H1 (cell line): ENCODE results near the gene CAPN1. TPM values are rescaled to one million over a fixed set of nuclear protein-coding genes. Genes with fewer than 3 reads are reported as not detected.

Source experiments
- CTCF ChIA-PET: fragments of 300-600 bp; sonication (Branson Sonifier 250); formaldehyde crosslinking; loops from one replicate; lab custom pipeline; 2021; ENCODE audit not compliant: partially characterized antibody; lab: Charles Lee
- POLR2A ChIA-PET: fragments of 300-600 bp; sonication (Branson Sonifier 250); formaldehyde crosslinking; loops from one replicate; lab custom pipeline; 2021; ENCODE audit warnings: inconsistent platforms; ENCODE audit not compliant: partially characterized antibody; lab: Charles Lee
- DNase-seq, 2 experiments: peaks; one replicate each; pipeline versions ENCODE4 v3.0.0 to v3.0.0-alpha.2; 2010 to 2022; ENCODE audit warnings: low spot score in 2 of 2, low read depth in 1 of 2, mixed read lengths in 1 of 2
- FAIRE-seq: peaks from 2 replicates; lab custom pipeline; 2011; peaks lifted over from hg19 to GRCh38; lab: Jason Lieb, UNC
- H2AFZ ChIP-seq: 2 replicates; pipeline ENCODE4 v1.8.1; 2012; ENCODE audit warnings: low read length, inconsistent platforms
- H2AK5ac ChIP-seq: 2 replicates; pipeline ENCODE4 v1.6.1; 2013; ENCODE audit warnings: low read depth, low read length
- H2BK120ac ChIP-seq: replicated peaks from 2 replicates; pipeline ENCODE3; 2013; ENCODE audit warnings: low read depth, low read length, inconsistent platforms
- H2BK12ac ChIP-seq: 2 replicates; pipeline ENCODE4 v1.6.1; 2013; ENCODE audit warnings: low read depth, low read length
- H2BK15ac ChIP-seq: 2 replicates; pipeline ENCODE4 v1.6.1; 2013; ENCODE audit warnings: low read length
- H2BK20ac ChIP-seq: 2 replicates; pipeline ENCODE4 v1.6.1; 2013; ENCODE audit warnings: low read length
- H2BK5ac ChIP-seq: 2 replicates; pipeline ENCODE4 v1.6.1; 2013; ENCODE audit warnings: low read depth, low read length
- H3K14ac ChIP-seq: 2 replicates; pipeline ENCODE4 v1.6.1; 2013; ENCODE audit warnings: inconsistent platforms; ENCODE audit not compliant: insufficient read length
- H3K18ac ChIP-seq: 2 replicates; pipeline ENCODE4 v1.6.1; 2013; ENCODE audit warnings: low read length; ENCODE audit errors: extremely low read depth
- H3K23ac ChIP-seq: 2 replicates; pipeline ENCODE4 v1.6.1; 2013; ENCODE audit warnings: inconsistent platforms; ENCODE audit not compliant: insufficient read length
- H3K23me2 ChIP-seq: 2 replicates; pipeline ENCODE4 v1.6.1; 2013; ENCODE audit warnings: low read depth, low read length
- H3K27ac ChIP-seq: 2 replicates; pipeline ENCODE4 v1.6.1; 2011; ENCODE audit warnings: low read depth, low read length, inconsistent platforms
- H3K27me3 ChIP-seq, 4 experiments: replicated peaks in 1 of 4; 1 replicate in 1 of 4; 2 replicates in 3 of 4; pipeline versions ENCODE4 v1.6.1 to v1.8.1; 2011 to 2013; ENCODE audit warnings: low read length in 3 of 4, mild to moderate bottlenecking in 3 of 4, inconsistent platforms in 2 of 4, mixed read lengths in 2 of 4, moderate library complexity in 1 of 4; ENCODE audit not compliant: control insufficient read depth in 3 of 4, insufficient read depth in 3 of 4; ENCODE audit errors: extremely low read depth in 1 of 4
- H3K36me3 ChIP-seq, 4 experiments: 2 replicates each; pipeline versions ENCODE4 v1.6.1 to v1.8.1; 2011 to 2013; ENCODE audit warnings: mild to moderate bottlenecking in 4 of 4, low read length in 3 of 4, moderate library complexity in 2 of 4, control low read depth in 1 of 4, inconsistent platforms in 1 of 4; ENCODE audit not compliant: insufficient read depth in 4 of 4, control insufficient read depth in 2 of 4
- H3K4ac ChIP-seq: replicated peaks from 2 replicates; pipeline ENCODE3; 2013; ENCODE audit warnings: low read length, low read depth, mixed read lengths, inconsistent platforms; ENCODE audit not compliant: insufficient read length
- H3K4me1 ChIP-seq, 4 experiments: replicated peaks in 1 of 4; 1 replicate in 1 of 4; 2 replicates in 3 of 4; pipeline versions ENCODE4 v1.6.1 to v1.8.1; 2011 to 2013; ENCODE audit warnings: low read length in 3 of 4, inconsistent platforms in 2 of 4, mixed read lengths in 1 of 4; ENCODE audit not compliant: insufficient read depth in 4 of 4, control insufficient read depth in 3 of 4
- H3K4me2 ChIP-seq, 2 experiments: 2 replicates each; pipeline versions ENCODE4 v1.6.1 to v1.8.1; 2011 to 2013; ENCODE audit warnings: low read depth in 2 of 2, low read length in 2 of 2, control low read depth in 1 of 2, inconsistent platforms in 1 of 2, mild to moderate bottlenecking in 1 of 2; ENCODE audit not compliant: insufficient read depth in 1 of 2
- H3K4me3 ChIP-seq, 4 experiments: fragments of 200-600, 300-600 bp in 1 of 4; sonication (generic), shearing (Covaris generic), sonication (Bioruptor Twin) in 1 of 4; 2 replicates each; pipeline versions ENCODE4 v1.5.1 to v1.8.1; 2011 to 2016; ENCODE audit warnings: low read length in 4 of 4, low read depth in 3 of 4, control low read depth in 2 of 4, inconsistent platforms in 2 of 4, mild to moderate bottlenecking in 2 of 4, mixed read lengths in 1 of 4, moderate library complexity in 1 of 4; ENCODE audit not compliant: insufficient read depth in 2 of 4; ENCODE audit errors: extremely low read depth in 1 of 4
- H3K56ac ChIP-seq: replicated peaks from 2 replicates; pipeline ENCODE3; 2013; ENCODE audit warnings: low read depth, mild to moderate bottlenecking, mixed read lengths, low read length, inconsistent platforms; ENCODE audit not compliant: insufficient read length
- H3K79me1 ChIP-seq: 2 replicates; pipeline ENCODE4 v1.6.1; 2013; ENCODE audit warnings: low read depth, low read length, control low read depth
- H3K79me2 ChIP-seq, 2 experiments: 2 replicates each; pipeline versions ENCODE4 v1.6.1 to v1.8.1; 2012 to 2013; ENCODE audit warnings: low read length in 2 of 2, mild to moderate bottlenecking in 2 of 2, inconsistent platforms in 1 of 2; ENCODE audit not compliant: insufficient read depth in 2 of 2, control insufficient read depth in 1 of 2
- H3K9ac ChIP-seq, 4 experiments: replicated peaks in 1 of 4; 1 replicate in 1 of 4; 2 replicates in 3 of 4; pipeline versions ENCODE4 v1.6.1 to v1.8.1; 2011 to 2013; ENCODE audit warnings: low read depth in 3 of 4, low read length in 3 of 4, control low read depth in 2 of 4, mild to moderate bottlenecking in 2 of 4, moderate library complexity in 2 of 4, inconsistent platforms in 1 of 4; ENCODE audit errors: extremely low read depth in 1 of 4
- H3K9me3 ChIP-seq, 2 experiments: 2 replicates each; pipeline versions ENCODE4 v1.6.1 to v1.8.1; 2012 to 2013; ENCODE audit warnings: mild to moderate bottlenecking in 2 of 2, moderate library complexity in 2 of 2, control low read depth in 1 of 2, inconsistent platforms in 1 of 2, low read depth in 1 of 2, low read length in 1 of 2, mixed read lengths in 1 of 2; ENCODE audit not compliant: insufficient read depth in 2 of 2
- H4K20me1 ChIP-seq, 2 experiments: replicated peaks in 1 of 2; 2 replicates each; pipeline versions ENCODE3 to v1.8.1; 2011 to 2013; ENCODE audit warnings: inconsistent platforms in 2 of 2, low read length in 2 of 2, mild to moderate bottlenecking in 1 of 2; ENCODE audit not compliant: insufficient read depth in 2 of 2, control insufficient read depth in 1 of 2
- H4K5ac ChIP-seq: 2 replicates; pipeline ENCODE4 v1.6.1; 2013; ENCODE audit warnings: low read length, low read depth, mixed read lengths, inconsistent platforms; ENCODE audit not compliant: insufficient read length
- H4K8ac ChIP-seq: 2 replicates; pipeline ENCODE4 v1.8.0; 2013; ENCODE audit warnings: mild to moderate bottlenecking, moderate library complexity, low read length, inconsistent platforms; ENCODE audit not compliant: insufficient read depth; ENCODE audit errors: extremely low read depth
- H4K91ac ChIP-seq: replicated peaks from 2 replicates; pipeline ENCODE3; 2013; ENCODE audit warnings: low read length, mixed read lengths, inconsistent platforms; ENCODE audit not compliant: insufficient read length
- NRF1 ChIP-seq: IDR thresholded peaks from 2 replicates; pipeline ENCODE4 v1.6.1; 2011; ENCODE audit warnings: mild to moderate bottlenecking, low read depth, low read length, improper control_type of control experiment
- PHF8 ChIP-seq: fragments of 200-600 bp; sonication (generic); conservative IDR thresholded peaks from 2 replicates; pipeline ENCODE4 v1.7.1; 2012; ENCODE audit warnings: low read depth, mild to moderate bottlenecking, inconsistent platforms, low read length, moderate library complexity
- whole genome bisulfite sequencing, 2 experiments: shearing (Covaris generic) in 1 of 2; methylation state at CpG; one replicate each; pipeline versions ENCODE4 v1.1.6 to v1.1.7; 2013 to 2015; ENCODE audit warnings: low lambda C conversion rate in 2 of 2, mixed read lengths in 2 of 2, inconsistent platforms in 1 of 2, low coverage in 1 of 2, missing lambda C conversion rate in 1 of 2; ENCODE audit not compliant: insufficient replicate concordance in 2 of 2, insufficient coverage in 1 of 2, insufficient read length in 1 of 2; ENCODE audit errors: extremely low coverage in 1 of 2, missing lambda C conversion rate in 1 of 2; 5-methylcytosine and 5-hydroxymethylcytosine counted together
- polyA plus RNA-seq, 7 experiments: library from polyadenylated mRNA; depleted of rRNA in 3 of 7; stranded (reverse) in 5 of 7; unstranded in 2 of 7; fragments of >200 nt in 5 of 7; fragments of 200-250 nt in 2 of 7; gene quantifications; 1 replicate in 5 of 7; 2 replicates in 1 of 7; 4 replicates in 1 of 7; pipeline versions ENCODE4 v1.2.1 to v1.2.3, GENCODE V29; 2011 to 2013; ENCODE audit warnings: missing spikeins in 2 of 7, mixed read lengths in 2 of 7
- total RNA-seq: library from RNA; stranded (reverse); fragmentation: NEBNext Ultra II Directional; extraction: Animal tissue kit (Norgen Biotek cat#: 25700); gene quantifications from 2 replicates; pipeline ENCODE4 v1.2.1, GENCODE V29; 2021

The CAPN1 gene
- total and polyA plus RNA-seq, 2 of the 8 experiments (the other 6 are each of a cell fraction or from before 2014, with no cell fraction given): 194 to 233 TPM

GRCh38 chr11:65156926-65157325 is 24.8 kb upstream of the CAPN1 start:
- no peak overlapping the region for H3K4me3 ChIP-seq
- no peaks in the 10 kb centered on the region for H3K36me3 ChIP-seq
- no peak for FAIRE-seq
- H2AK5ac ChIP-seq: no peak overlapping the region
- H3K4me2 ChIP-seq: no peak overlapping the region
- H3K14ac ChIP-seq: no peak overlapping the region
- H3K56ac ChIP-seq: no peak overlapping the region
- H4K5ac ChIP-seq: no peak overlapping the region
- no peak for DNase-seq
- ChIA-PET CTCF (no interaction called here), POLR2A (interaction anchor here (1.1 to 1.4 kb wide), 2 partner anchors 31 to 46 kb away, joined by 3 read pairs; no protein-coding TSS in a partner anchor)
- H3K79me2 ChIP-seq: no peaks in the 10 kb centered on the region
- H4K8ac ChIP-seq: no peak overlapping the region
- H2BK20ac ChIP-seq: no peak overlapping the region
- H3K9ac ChIP-seq: no peak overlapping the region
- H3K27me3 ChIP-seq: no peaks in the 10 kb centered on the region
- H2BK5ac ChIP-seq: no peak overlapping the region
- no peak overlapping the region for H4K91ac ChIP-seq
- H3K79me1 ChIP-seq: no peaks in the 10 kb centered on the region
- no peak overlapping the region for H3K23ac ChIP-seq
- no peak overlapping the region for H2BK15ac ChIP-seq
- H2AFZ ChIP-seq: no peak overlapping the region
- TF ChIP-seq PHF8: no peak
- TF ChIP-seq NRF1: no peak
- H3K27ac ChIP-seq: no peak overlapping the region
- no peaks in the 10 kb centered on the region for H3K9me3 ChIP-seq
- no peaks in the 10 kb centered on the region for H3K4me1 ChIP-seq
- no peak overlapping the region for H3K4ac ChIP-seq
- H3K23me2 ChIP-seq: no peaks in the 10 kb centered on the region
- H3K18ac ChIP-seq: no peak overlapping the region
- H4K20me1 ChIP-seq: no peaks in the 10 kb centered on the region
- H2BK12ac ChIP-seq: no peak overlapping the region
- no peak overlapping the region for H2BK120ac ChIP-seq
- WGBS, 2 experiments: 89% methylated on average over 3 of the region's 3 CpGs; no CpG with 5 or more reads in 1 of the 2 experiments
